Measurements from ENCODE around the gene TET3.

Gene TET3

DNA sequence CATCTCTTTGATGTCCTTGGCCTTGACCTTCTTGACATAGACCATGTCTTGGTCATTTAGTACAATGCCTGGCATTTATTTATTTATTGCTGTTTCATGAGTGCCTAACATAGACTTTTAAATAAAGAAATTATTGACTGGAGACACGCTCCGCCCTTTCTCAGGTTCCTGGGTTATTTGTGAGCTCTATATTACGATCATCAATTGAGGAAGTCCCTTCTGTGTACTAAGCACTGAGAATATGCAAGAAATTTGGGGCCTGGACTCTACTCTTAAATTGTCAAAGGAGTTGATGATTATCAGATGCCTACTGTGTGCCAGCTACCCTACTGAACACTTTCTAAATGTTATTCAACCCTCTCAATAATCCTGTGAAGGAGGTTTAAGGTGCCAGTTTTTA is 19.7 kb upstream of the TET3 start:
- no peak for DNase-seq

GRCh38 chr2:73968357-73968937 is 16.3 kb upstream of the TET3 start:
- DNase-seq: no peak

GRCh38 chr2:73969356-73969755 is 15.4 kb upstream of the TET3 start:
- no peak for DNase-seq

DNA sequence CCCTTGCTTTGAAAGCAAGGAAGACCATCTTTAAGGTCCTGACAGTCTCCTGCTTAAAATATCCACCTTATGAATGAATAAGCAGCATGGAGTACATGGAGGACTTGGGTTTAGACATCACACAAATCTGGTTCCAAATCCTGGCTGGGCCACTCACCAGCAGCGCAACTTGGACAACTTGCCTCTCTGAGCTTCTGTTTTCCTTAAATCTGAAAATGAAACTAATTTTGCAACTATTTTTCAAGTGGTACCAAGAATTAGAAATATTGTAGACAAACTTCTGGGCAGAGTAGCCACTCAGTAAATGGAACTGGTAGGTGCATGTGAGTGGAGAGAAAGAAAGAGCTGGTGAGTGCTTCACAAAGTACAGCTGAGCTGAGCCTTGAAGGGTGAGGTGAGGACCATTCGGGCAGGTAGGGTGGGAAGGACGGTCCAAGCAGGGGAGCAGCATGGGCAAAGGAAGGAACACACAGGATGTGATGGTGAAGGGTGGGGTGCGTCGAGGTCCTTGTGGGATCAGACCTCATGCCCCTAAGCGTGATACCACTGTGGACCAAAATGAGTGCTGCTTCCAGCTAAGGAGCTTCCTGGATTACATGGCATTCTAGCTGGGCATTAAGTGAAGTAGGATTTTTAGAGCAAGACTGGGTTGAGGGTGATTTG is 14.4 kb upstream of the TET3 start:
- no peak for DNase-seq

DNA sequence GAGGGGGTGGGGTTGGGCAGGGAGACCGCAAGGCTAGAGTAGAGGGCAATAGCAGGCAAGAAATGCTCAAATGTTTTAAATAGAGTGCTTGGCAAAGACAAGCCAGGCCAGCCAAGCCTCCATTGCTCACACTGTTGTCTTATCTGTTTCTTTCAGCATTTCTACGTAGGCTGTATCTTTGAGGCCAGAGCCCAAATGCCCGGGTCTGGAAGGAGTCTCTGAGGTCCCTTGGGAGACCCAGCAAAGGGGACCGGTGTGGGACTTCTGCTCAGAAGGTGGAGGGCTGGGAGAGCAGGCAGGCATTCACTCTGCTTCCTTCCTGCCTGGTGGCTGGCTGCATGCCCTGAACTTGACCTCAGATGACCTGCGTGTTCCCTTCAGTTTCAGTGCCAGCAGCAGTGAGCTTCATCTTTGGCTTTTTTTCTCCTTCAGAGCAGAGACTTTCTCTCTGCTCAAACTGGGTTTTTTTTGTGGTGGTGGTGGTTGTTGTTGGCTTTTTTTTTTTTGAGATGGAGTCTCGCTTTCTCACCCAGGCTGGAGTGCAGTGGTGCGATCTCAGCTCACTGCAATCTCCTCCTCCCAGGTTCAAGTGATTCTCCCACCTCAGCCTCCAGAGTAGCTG is 13.7 kb upstream of the TET3 start:
- DNase-seq: peak; percentile 63

DNA sequence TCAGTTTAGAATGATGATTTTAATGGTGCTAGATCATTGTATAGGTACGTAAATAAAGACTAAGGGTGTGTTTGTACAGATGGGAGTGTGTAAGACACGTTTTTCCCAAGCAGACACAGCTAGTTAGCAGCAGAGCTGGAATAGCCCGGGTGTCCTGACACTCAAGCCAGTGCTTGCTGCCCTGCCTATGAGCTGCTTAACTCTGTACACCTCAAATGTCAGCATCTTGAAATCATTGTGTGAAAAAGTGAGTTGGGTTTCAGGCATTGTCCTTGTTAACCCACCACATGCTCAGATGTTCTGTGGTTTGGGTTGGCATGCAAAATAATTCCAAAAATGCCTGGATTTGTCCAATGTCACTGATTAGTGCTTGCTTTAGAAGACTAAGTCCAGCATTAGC is 13.0 kb upstream of the TET3 start:
- no peak for DNase-seq

DNA sequence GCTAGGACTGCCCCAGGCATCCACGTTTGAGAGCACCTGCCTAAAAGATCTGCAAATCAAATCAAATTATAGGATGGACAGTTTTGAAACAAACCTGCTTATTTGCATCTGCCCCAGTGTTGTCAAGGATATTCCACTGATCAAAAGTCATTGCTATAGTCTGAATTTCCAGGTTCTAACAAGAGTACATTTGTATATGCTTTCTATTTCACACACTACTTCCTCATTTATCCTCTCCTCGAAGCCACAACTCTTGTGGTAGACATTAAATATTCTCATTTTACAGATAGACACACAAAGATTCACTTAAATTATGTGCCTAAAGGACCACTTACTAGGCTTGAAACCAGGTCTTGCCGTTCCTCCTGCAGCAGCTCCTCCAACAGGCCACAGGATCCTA is 11.9 kb upstream of the TET3 start:
- DNase-seq: no peak

- DNase-seq: no peak
Observed at GRCh38 chr2:73975731-73976130, 9.0 kb upstream of the TET3 start.

DNA sequence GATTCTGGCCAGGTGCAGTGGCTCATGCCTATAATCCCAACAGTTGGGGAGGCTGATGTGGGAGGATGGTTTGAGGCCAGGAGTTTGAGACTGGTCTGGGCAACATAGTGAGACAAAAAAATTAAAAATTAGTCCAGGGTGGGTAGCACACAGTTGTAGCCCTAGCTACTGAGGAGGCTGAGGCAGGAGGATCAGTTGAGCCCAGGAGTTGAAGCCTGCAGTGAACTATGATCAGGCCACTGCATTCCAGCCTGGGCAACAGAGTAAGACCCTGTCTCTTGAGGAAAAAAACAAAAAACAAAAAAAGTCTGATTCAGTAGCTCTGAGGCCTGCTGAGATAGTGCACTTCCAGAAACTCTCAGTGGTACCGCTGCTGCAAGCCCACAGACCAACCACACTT is 7.9 kb upstream of the TET3 start:
- no peak for DNase-seq

DNA sequence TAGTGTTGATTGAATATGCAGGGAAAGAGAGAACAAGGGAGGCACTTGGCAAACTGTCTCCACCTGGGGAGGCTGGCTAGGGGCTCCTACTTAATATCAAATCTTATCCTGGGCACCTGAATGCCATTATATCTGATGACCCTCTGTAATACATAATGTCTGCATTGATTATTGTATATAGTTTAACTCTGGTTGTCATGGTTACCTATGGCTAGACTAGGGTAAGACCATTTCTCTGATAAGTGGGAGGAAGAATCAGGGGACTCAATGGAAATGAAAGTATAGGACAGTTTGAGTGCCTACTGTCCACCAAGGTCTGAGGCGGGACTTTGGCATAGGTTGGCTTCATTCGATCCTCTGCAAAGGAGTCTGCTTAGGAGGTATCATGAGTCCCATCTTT is 7.2 kb upstream of the TET3 start:
- DNase-seq: no peak

DNA sequence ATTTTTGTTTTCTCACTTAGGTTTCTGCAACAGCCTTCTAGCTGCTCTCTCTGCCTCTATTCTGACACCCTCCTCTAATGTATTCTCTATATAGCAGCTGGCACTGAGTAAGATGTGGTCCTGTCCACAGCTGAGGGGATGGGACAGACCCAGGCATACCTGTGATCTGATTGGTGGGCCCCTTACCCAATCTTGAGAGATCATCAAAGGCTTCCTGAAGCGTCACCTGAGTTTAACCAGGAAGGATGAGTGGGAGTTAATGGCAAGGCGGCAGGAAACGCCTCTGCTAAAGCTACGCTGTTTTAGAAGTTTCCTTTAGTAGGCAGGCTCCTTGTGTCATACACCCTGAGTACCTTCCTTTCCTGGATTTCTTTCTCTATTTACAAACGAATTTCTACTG is 5.7 kb upstream of the TET3 start:
- DNase-seq: peak; percentile 69

- DNase-seq: no peak
Observed at GRCh38 chr2:73979686-73980085, 5.0 kb upstream of the TET3 start.

DNA sequence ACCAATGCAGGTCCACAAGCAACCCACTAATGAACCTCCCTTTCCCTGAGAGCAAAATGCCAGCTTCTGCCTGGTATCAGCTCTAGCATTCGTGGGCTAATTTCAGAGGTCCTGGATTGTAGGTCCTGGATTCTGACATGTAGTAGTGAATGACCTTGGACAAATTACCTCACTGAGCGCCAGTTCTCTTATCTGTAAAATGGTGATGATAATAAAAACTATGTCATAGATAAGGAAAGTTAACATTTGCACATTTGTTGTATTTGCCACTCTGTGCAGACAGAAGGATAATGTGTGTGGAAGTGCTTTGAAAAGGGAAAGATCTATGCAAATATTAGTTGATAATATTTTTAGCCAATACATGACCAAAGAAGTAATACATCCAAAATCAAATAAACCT is 4.1 kb upstream of the TET3 start:
- no peak for DNase-seq

- DNase-seq: peak; percentile 75
Observed at GRCh38 chr2:73981081-73982001, 3.4 kb upstream of the TET3 start.

- DNase-seq: no peak
Observed at GRCh38 chr2:73982140-73982617, 2.5 kb upstream of the TET3 start.

DNA sequence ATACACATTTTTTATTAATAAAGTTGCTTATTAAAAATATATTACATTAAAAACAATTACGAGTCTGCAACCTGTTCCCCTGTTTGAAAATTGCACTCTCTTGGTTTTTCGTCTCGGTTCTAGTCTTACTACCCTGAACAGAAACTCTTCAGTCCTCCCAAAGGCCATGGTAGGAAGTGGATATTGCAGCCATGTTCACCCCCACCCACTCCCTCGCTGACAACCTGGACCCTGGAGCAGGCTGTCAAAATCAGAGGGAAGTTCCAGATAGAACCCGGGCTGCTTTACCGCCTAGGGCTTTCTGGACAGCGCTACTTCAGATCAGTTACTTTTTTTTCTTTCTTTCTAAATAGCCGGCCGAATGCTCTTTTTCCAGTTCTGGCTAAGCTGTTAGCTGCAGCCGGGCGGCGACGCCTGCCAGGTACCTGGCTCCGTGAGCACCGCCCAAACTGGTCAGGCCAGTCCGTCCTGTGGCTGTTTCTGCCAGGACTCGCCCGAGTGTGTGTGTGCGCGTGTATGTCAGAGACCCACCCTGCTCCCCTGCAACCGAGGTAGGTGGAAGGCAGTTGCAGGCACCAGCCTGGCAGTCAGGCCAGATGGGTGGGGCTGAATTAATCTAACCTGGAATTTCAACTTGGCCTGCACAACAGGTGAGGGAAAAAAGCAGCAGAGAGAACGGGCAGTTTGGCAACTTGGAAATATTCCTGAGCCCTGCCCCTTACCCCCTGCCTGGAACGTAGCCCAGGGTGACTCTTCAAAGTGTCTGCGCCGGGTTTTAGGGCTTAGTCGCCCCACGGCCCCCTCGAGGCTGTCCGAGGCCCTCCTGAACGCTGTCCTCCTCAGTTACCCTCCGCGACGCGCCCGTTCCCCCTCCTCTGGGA is 1.1 kb upstream of the TET3 start:
- no peak for DNase-seq

DNA sequence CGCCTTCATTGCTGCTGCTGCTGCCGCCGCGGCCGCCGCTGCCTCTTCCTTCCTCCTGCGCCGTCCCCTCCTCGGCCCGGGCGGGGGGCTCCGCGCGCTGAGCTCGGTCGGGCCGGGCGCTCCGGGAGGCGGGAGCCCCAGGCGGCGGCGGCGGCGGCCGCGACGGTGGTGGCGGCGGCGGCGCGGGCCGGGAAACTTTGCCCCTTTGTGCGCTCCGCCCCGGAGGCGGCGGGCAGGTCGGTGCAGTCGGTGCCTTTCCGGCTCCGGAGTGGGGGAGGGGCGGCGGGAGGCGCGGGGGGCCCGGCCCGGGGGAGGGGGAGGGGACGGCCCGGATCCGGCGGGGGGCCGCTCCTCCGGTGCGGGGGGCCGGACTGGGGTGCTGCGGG is 205 bp downstream of the TET3 start:
- peak; percentile 75 for DNase-seq

DNA sequence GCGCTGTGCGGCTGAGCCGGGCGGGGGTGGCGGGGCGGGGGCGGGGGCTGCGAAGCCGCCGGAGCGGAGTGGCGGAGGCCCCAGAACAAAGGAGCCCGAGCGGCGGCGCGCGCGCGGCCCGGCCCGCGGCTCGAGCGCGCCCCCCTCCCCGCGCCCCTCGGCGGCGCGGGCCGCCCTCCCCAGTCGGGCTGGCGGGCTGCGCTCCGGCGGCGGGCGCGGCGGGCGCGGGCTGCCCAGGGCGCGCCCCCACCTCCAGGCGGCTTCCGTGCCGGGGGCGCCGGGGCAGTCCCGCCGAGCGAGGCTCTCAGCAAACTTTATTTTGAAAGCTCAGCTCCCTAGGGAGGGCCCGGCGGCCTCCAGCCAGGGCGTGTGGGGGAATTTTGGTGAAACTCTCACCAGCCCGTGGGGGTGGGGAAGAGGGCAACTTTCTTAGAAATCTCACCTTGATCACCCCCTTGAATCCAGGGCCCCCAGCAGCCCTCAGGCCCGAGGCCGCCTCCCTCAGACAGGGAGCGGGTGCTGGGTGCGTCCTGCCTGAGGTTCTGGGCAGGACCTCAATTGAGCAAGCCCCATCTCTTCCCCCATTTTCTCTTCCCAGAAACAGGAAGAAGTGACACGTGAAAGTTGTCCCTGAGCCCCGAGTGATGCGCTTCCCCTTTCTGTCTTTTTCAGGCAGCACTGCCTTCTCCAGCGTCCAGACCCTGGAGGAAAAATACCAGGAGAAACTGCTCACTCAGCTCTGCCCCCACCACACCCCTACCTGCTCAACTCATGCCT is 786 bp downstream of the TET3 start:
- DNase-seq: peak; percentile 77

DNA sequence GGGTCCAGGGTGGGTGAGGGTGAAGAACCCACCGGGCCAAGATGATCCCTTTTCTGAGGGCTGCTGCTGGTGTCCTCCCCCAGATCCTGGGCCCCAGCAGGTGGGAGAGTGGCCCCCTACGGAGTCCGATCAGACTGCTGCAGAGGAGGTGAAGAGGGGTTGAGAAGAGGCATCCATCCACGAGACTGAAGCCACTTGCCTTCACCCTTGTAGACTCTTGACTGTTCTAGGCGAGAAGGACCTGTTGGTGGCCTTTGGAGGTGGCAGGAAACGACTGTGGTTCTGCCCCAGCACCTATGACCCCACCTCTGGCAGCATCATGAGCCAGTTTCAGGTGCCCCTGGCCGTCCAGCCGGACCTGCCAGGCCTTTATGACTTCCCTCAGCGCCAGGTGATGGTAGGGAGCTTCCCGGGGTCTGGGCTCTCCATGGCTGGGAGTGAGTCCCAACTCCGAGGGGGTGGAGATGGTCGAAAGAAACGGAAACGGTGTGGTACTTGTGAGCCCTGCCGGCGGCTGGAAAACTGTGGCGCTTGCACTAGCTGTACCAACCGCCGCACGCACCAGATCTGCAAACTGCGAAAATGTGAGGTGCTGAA is 1.5 kb downstream of the TET3 start:
- no peak for DNase-seq

GRCh38 chr2:73987109-73987947 is 2.6 kb downstream of the TET3 start:
- DNase-seq: no peak
